ENCODE measurements around the gene TMEM266.

TMEM266 gene

GRCh38 chr15:76174654-76175053 lies 114.9 kb downstream of the TMEM266 start:
- H3K4me1 ChIP-seq (ENCODE audit: control insufficient read depth in 1 of 2, insufficient read depth in 1 of 2, low read depth in 1 of 2, low read length in 1 of 2), result no peaks in the 10 kb centered on the region
- no peaks in the 10 kb centered on the region for H3K36me3 ChIP-seq
- no peak overlapping the region for H3K4me3 ChIP-seq (ENCODE audit: low read depth in 1 of 2, low read length in 1 of 2)
- peaks cover 21% of the 10 kb centered on the region for H3K27me3 ChIP-seq
- no peak for TF ChIP-seq CTCF (IDR thresholded peaks at IDR 0.05)
- no peaks in the 10 kb centered on the region for H3K9me3 ChIP-seq
- H3K27ac ChIP-seq, result no peak overlapping the region

GRCh38 chr15:76175442-76175841 lies 115.7 kb downstream of the TMEM266 start:
- no peaks in the 10 kb centered on the region for H3K9me3 ChIP-seq
- H3K27me3 ChIP-seq, result peaks cover 21% of the 10 kb centered on the region
- no peak for TF ChIP-seq CTCF (IDR thresholded peaks at IDR 0.05)
- no peaks in the 10 kb centered on the region for H3K36me3 ChIP-seq
- H3K27ac ChIP-seq, result no peak overlapping the region
- no peak overlapping the region for H3K4me3 ChIP-seq (ENCODE audit: low read depth in 1 of 2, low read length in 1 of 2)
- no peaks in the 10 kb centered on the region for H3K4me1 ChIP-seq (ENCODE audit: control insufficient read depth in 1 of 2, insufficient read depth in 1 of 2, low read depth in 1 of 2, low read length in 1 of 2)

GRCh38 chr15:76176059-76176458 lies 116.3 kb downstream of the TMEM266 start:
- Histone ChIP-seq H3K4me3 (ENCODE audit: low read depth in 1 of 2, low read length in 1 of 2) (no peak overlapping the region), H3K9me3 (no peaks in the 10 kb centered on the region), H3K27me3 (peaks cover 21% of the 10 kb centered on the region), H3K36me3 (no peaks in the 10 kb centered on the region), H3K4me1 (ENCODE audit: control insufficient read depth in 1 of 2, insufficient read depth in 1 of 2, low read depth in 1 of 2, low read length in 1 of 2) (no peaks in the 10 kb centered on the region), H3K27ac (no peak overlapping the region)
- TF ChIP-seq CTCF (IDR thresholded peaks at IDR 0.05), result no peak

- no peak for TF ChIP-seq CTCF (IDR thresholded peaks at IDR 0.05)
- H3K9me3 ChIP-seq, result no peaks in the 10 kb centered on the region
- peaks cover 21% of the 10 kb centered on the region for H3K27me3 ChIP-seq
- no peak overlapping the region for H3K4me3 ChIP-seq (ENCODE audit: low read depth in 1 of 2, low read length in 1 of 2)
- no peaks in the 10 kb centered on the region for H3K36me3 ChIP-seq
- no peak overlapping the region for H3K27ac ChIP-seq
- no peaks in the 10 kb centered on the region for H3K4me1 ChIP-seq (ENCODE audit: control insufficient read depth in 1 of 2, insufficient read depth in 1 of 2, low read depth in 1 of 2, low read length in 1 of 2)
These were observed 116.8 kb downstream of the TMEM266 start for GRCh38 chr15:76176487-76177085.

GRCh38 chr15:76177491-76178040 lies 117.8 kb downstream of the TMEM266 start:
- Histone ChIP-seq H3K4me1 (ENCODE audit: control insufficient read depth in 1 of 2, insufficient read depth in 1 of 2, low read depth in 1 of 2, low read length in 1 of 2) (no peaks in the 10 kb centered on the region), H3K9me3 (no peaks in the 10 kb centered on the region), H3K27ac (no peak overlapping the region), H3K27me3 (peaks cover 21% of the 10 kb centered on the region), H3K36me3 (no peaks in the 10 kb centered on the region), H3K4me3 (ENCODE audit: low read depth in 1 of 2, low read length in 1 of 2) (no peak overlapping the region)
- TF ChIP-seq CTCF (IDR thresholded peaks at IDR 0.05), result no peak
